Astrocyte of the cerebellum (primary cell): ENCODE results near the gene CDK2.
"Not testable (repeated sequence)": the region's sequence is repeated elsewhere in the genome, so short reads cannot be mapped to it uniquely, and the experiment has no call there.

Source experiments
- DNase-seq: peaks from one replicate; pipeline ENCODE4 v3.0.0-alpha.2; 2011; ENCODE audit warnings: low read depth
- H3K4me3 ChIP-seq: 2 replicates; pipeline ENCODE4 v1.5.1; 2011; ENCODE audit warnings: mild to moderate bottlenecking, low read depth, low read length, moderate library complexity
- CTCF ChIP-seq: IDR thresholded peaks from 2 replicates; pipeline ENCODE4 v1.5.1; 2012; ENCODE audit warnings: low read length, low read depth, moderate library complexity, mild to moderate bottlenecking; ENCODE audit errors: missing control alignments
- in situ Hi-C: cut with HindIII; loops from 2 replicates; pipeline ENCODE4 v1.10.0; 2017; ENCODE audit warnings: low sequenced_read_pairs

The CDK2 gene

GRCh38 chr12:55979069-55979468 is 12.4 kb downstream of the CDK2 start:
- in situ Hi-C loops = loop anchor here (10.0 kb wide), 1 partner anchor 56 kb away; no protein-coding TSS in a partner anchor
- H3K4me3 ChIP-seq = no peak overlapping the region
- no peak for DNase-seq
- TF ChIP-seq CTCF = no peak

- in situ Hi-C loops, H3K4me3 ChIP-seq, DNase-seq: not testable (repeated sequence)
Observed at GRCh38 chr12:55981882-55982281, 15.3 kb downstream of the CDK2 start.

- in situ Hi-C loops = no loop called here
- TF ChIP-seq CTCF = no peak
- no peak overlapping the region for H3K4me3 ChIP-seq
- DNase-seq = no peak
Observed at GRCh38 chr12:55982319-55982936, 15.8 kb downstream of the CDK2 start.

GRCh38 chr12:55983232-55983842 is 16.7 kb downstream of the CDK2 start:
- TF ChIP-seq CTCF = no peak
- no peak for DNase-seq
- no peak overlapping the region for H3K4me3 ChIP-seq
- in situ Hi-C loops = no loop called here

GRCh38 chr12:55984861-55985260 is 18.2 kb downstream of the CDK2 start:
- no peak for TF ChIP-seq CTCF
- no peak overlapping the region for H3K4me3 ChIP-seq
- in situ Hi-C loops = no loop called here
- DNase-seq = no peak

GRCh38 chr12:55985341-55985740 is 18.7 kb downstream of the CDK2 start:
- no peak overlapping the region for H3K4me3 ChIP-seq
- in situ Hi-C loops = no loop called here
- TF ChIP-seq CTCF = no peak
- no peak for DNase-seq

GRCh38 chr12:55985976-55986375 is 19.3 kb downstream of the CDK2 start:
- in situ Hi-C loops, DNase-seq, H3K4me3 ChIP-seq: not testable (repeated sequence)
